Endothelial cell of umbilical vein (primary cell): ENCODE results near the gene LRRC52. TPM values are rescaled to one million over a fixed set of nuclear protein-coding genes. Genes with fewer than 3 reads are reported as not detected.

Experiments
- BruUV-seq: library from RNA; stranded (reverse); fragments of 400-500 nt; replicated peaks from 2 replicates; lab custom pipeline; 2021; lab: Mats Ljungman, UMichigan
- CTCF ChIA-PET: fragments of 300-600, 350-600 bp; sonication (Branson Sonifier 250); formaldehyde crosslinking; loops from one replicate; lab custom pipeline; 2021; ENCODE audit warnings: antibody characterized with exemption, inconsistent platforms; lab: Charles Lee
- POLR2A ChIA-PET: fragments of 300-600, 350-600 bp; sonication (Branson Sonifier 250); formaldehyde crosslinking; loops from one replicate; lab custom pipeline; 2021; ENCODE audit warnings: antibody characterized with exemption, inconsistent platforms; lab: Charles Lee
- DNase-seq: peaks from one replicate; pipeline ENCODE4 v3.0.0-alpha.2; 2011; ENCODE audit warnings: low read depth, low spot score
- FAIRE-seq: peaks from 2 replicates; lab custom pipeline; 2011; peaks lifted over from hg19 to GRCh38; lab: Jason Lieb, UNC
- H2AFZ ChIP-seq: 2 replicates; pipeline ENCODE4 v1.6.0; 2012; ENCODE audit warnings: low read depth, low read length, control low read depth, inconsistent platforms
- H3K27ac ChIP-seq: 2 replicates; pipeline ENCODE4 v1.5.1; 2011; ENCODE audit warnings: low read depth, mild to moderate bottlenecking, control low read depth, low read length, moderate library complexity; ENCODE audit not compliant: insufficient read depth
- H3K27me3 ChIP-seq, 2 experiments: 2 replicates each; pipeline versions ENCODE4 v1.6.0 to v1.6.1; 2011; ENCODE audit warnings: low read length in 2 of 2, mixed read lengths in 1 of 2; ENCODE audit not compliant: control insufficient read depth in 2 of 2, insufficient read depth in 2 of 2
- H3K36me3 ChIP-seq, 2 experiments: 2 replicates in 1 of 2; 3 replicates in 1 of 2; pipeline ENCODE4 v1.5.1; 2011; ENCODE audit warnings: low read length in 2 of 2, mild to moderate bottlenecking in 1 of 2, moderate library complexity in 1 of 2; ENCODE audit not compliant: control insufficient read depth in 2 of 2, insufficient read depth in 2 of 2; ENCODE audit errors: extremely low read depth in 1 of 2
- H3K4me1 ChIP-seq: 3 replicates; pipeline ENCODE4 v1.5.1; 2011; ENCODE audit warnings: mild to moderate bottlenecking, low read length; ENCODE audit not compliant: control insufficient read depth, insufficient read depth; ENCODE audit errors: extremely low read depth
- H3K4me2 ChIP-seq: 2 replicates; pipeline ENCODE4 v1.6.1; 2011; ENCODE audit warnings: low read length, control low read depth, mixed read lengths; ENCODE audit not compliant: insufficient read depth
- H3K4me3 ChIP-seq, 3 experiments: fragments of 200-600 bp in 1 of 3; sonication (generic), shearing (Covaris generic) in 1 of 3; replicated peaks in 1 of 3; 2 replicates each; pipeline ENCODE4 v1.5.1; 2011 to 2016; ENCODE audit warnings: control low read depth in 3 of 3, low read length in 3 of 3, mild to moderate bottlenecking in 2 of 3, inconsistent platforms in 1 of 3, low read depth in 1 of 3, moderate library complexity in 1 of 3; ENCODE audit not compliant: insufficient read depth in 1 of 3
- H3K79me2 ChIP-seq: 2 replicates; pipeline ENCODE4 v1.6.0; 2012; ENCODE audit warnings: low read length, inconsistent platforms; ENCODE audit not compliant: control insufficient read depth, insufficient read depth
- H3K9ac ChIP-seq: replicated peaks from 2 replicates; pipeline ENCODE3; 2011; ENCODE audit warnings: low read length, control low read depth; ENCODE audit not compliant: insufficient read depth; ENCODE audit errors: extremely low read depth
- H3K9me1 ChIP-seq: replicated peaks from 3 replicates; pipeline ENCODE4 v1.6.0; 2011; ENCODE audit warnings: mild to moderate bottlenecking, low read length; ENCODE audit not compliant: control insufficient read depth, insufficient read depth; ENCODE audit errors: extremely low read depth
- H3K9me3 ChIP-seq: replicated peaks from 2 replicates; pipeline ENCODE4 v1.5.1; 2012; ENCODE audit warnings: low read length, inconsistent platforms; ENCODE audit not compliant: control insufficient read depth, insufficient read depth
- H4K20me1 ChIP-seq: replicated peaks from 2 replicates; pipeline ENCODE3; 2011; ENCODE audit warnings: mild to moderate bottlenecking, low read length; ENCODE audit not compliant: control insufficient read depth, insufficient read depth; ENCODE audit errors: extremely low read depth
- CTCF ChIP-seq, 2 donors: IDR thresholded peaks; 1 replicate in 1 of 2; 2 replicates in 1 of 2; pipeline ENCODE4 v1.5.1; 2011; ENCODE audit warnings: low read length in 2 of 2, mild to moderate bottlenecking in 2 of 2, moderate library complexity in 2 of 2, control low read depth in 1 of 2, inconsistent platforms in 1 of 2, low read depth in 1 of 2; ENCODE audit not compliant: insufficient read depth in 1 of 2; ENCODE audit errors: extremely low read depth in 1 of 2
- EZH2 ChIP-seq: IDR thresholded peaks from 2 replicates; pipeline ENCODE4 v1.6.1; 2012; ENCODE audit warnings: borderline replicate concordance, low read depth, mild to moderate bottlenecking, moderate library complexity, low read length, inconsistent platforms; ENCODE audit not compliant: severe bottlenecking
- FOS ChIP-seq: IDR thresholded peaks from 2 replicates; pipeline ENCODE4 v1.6.1; 2011; ENCODE audit warnings: mild to moderate bottlenecking, low read length, moderate library complexity, borderline replicate concordance; ENCODE audit not compliant: insufficient read depth
- GATA2 ChIP-seq: IDR thresholded peaks from 2 replicates; pipeline ENCODE4 v1.7.0; 2011; ENCODE audit warnings: low read depth, mild to moderate bottlenecking, moderate library complexity, mixed read lengths, low read length; ENCODE audit not compliant: insufficient read length, insufficient read depth
- JUN ChIP-seq: IDR thresholded peaks from 2 replicates; pipeline ENCODE4 v1.6.1; 2011; ENCODE audit warnings: borderline replicate concordance, low read depth; ENCODE audit not compliant: insufficient read length, insufficient read depth
- MAX ChIP-seq: IDR thresholded peaks from 2 replicates; pipeline ENCODE4 v1.6.1; 2011; ENCODE audit not compliant: insufficient read depth, insufficient read length
- MYC ChIP-seq: IDR thresholded peaks from one replicate; pipeline ENCODE4 v1.6.1; 2011; ENCODE audit warnings: mild to moderate bottlenecking, low read depth, low read length
- POLR2A ChIP-seq: IDR thresholded peaks from 2 replicates; pipeline ENCODE4 v1.6.1; 2012; ENCODE audit warnings: low read depth, mild to moderate bottlenecking, control low read depth, low read length
- POLR2AphosphoS5 ChIP-seq: IDR thresholded peaks from 2 replicates; pipeline ENCODE4 v1.6.1; 2012; ENCODE audit warnings: low read depth, mild to moderate bottlenecking, control low read depth, low read length, moderate library complexity; ENCODE audit not compliant: insufficient read depth
- dilution Hi-C: fragments of 300-500 bp; cut with MboI; formaldehyde crosslinking; loops from one replicate; pipeline ENCODE4 v1.15.0; 2019; ENCODE audit warnings: low sequenced_read_pairs; ENCODE audit not compliant: extremely low pct_ligation_motif_present
- intact Hi-C: fragments of 100-400 bp; cut with micrococcal nuclease; formaldehyde crosslinking; loops from one replicate; pipeline ENCODE4 v1.10.0; 2022
- polyA plus RNA-seq, 4 experiments: library from polyadenylated mRNA; depleted of rRNA in 3 of 4; stranded (reverse) in 3 of 4; unstranded in 1 of 4; fragments of >200 nt; gene quantifications; 2 replicates each; pipeline versions ENCODE4 v1.2.1 to v1.2.3, GENCODE V29; 2011 to 2012; ENCODE audit warnings: missing spikeins in 1 of 4
- total RNA-seq: library from RNA; stranded (reverse); gene quantifications from 2 replicates; pipeline ENCODE4 v1.2.3, GENCODE V29; 2021

The LRRC52 gene
- total and polyA plus RNA-seq, 2 donors (not counting 3 experiments of a cell fraction or from before 2014, with no cell fraction given) = not detected

GRCh38 chr1:165575468-165576099 is 31.8 kb downstream of the LRRC52 start:
- H3K79me2 ChIP-seq = no peaks in the 10 kb centered on the region
- H3K27me3 ChIP-seq = peaks cover 0 to 2% of the 10 kb centered on the region in 2 experiments
- POLR2A ChIA-PET = no interaction called here

DNA sequence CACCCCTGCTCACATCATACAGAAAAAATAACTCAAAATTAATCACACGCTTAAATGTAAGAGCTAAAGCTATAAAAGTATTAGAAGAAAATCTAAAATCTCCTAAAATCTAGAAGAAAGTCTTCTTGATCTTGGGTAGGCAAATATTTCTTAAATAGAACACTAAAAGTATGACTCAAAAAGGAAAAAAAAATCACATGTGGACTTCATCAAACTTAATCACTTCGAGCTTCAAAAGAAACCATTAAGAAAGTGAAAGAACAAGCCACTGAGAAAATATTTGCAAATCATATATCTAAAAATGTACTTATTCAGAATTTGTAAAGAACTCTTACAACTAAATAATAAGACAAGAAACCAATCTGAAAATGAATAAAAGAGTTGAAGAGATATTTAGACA is 32.7 kb downstream of the LRRC52 start:
- Histone ChIP-seq H3K9me3 (no peaks in the 10 kb centered on the region), H3K27me3 (peaks cover 0 to 2% of the 10 kb centered on the region in 2 experiments), H3K27ac (no peak overlapping the region), H3K4me3 (no peak overlapping the region), H3K4me2 (no peak overlapping the region), H3K9ac (no peak overlapping the region), H3K79me2 (no peaks in the 10 kb centered on the region), H3K9me1 (no peaks in the 10 kb centered on the region), H4K20me1 (no peaks in the 10 kb centered on the region), H3K4me1 (no peaks in the 10 kb centered on the region), H2AFZ (no peak overlapping the region), H3K36me3 (no peaks in the 10 kb centered on the region)
- BruUV-seq = no TSS peak
- intact Hi-C loops (no loop called here), dilution Hi-C loops (no loop called here)
- POLR2A ChIA-PET = no interaction called here
- DNase-seq (no peak), FAIRE-seq (no peak)
- TF ChIP-seq POLR2A (no peak), CTCF (IDR thresholded peaks at IDR 0.05; ENCODE audit: extremely low read depth in 1 of 2, insufficient read depth in 1 of 2, low read depth in 1 of 2, low read length in 2 of 2) (no peak), FOS (no peak), MYC (no peak), GATA2 (no peak), EZH2 (no peak), POLR2AphosphoS5 (no peak), JUN (no peak), MAX (no peak)
- CTCF ChIA-PET = interaction anchor here (0.7 kb wide), 1 partner anchor 447 kb away, joined by 3 read pairs; no protein-coding TSS in a partner anchor

More at GRCh38 chr1:165575468-165576099, 31.8 kb downstream of the LRRC52 start:
- dilution Hi-C loops = no loop called here
- intact Hi-C loops = no loop called here
- FAIRE-seq (no peak), DNase-seq (no peak)
- TF ChIP-seq GATA2 (no peak), EZH2 (no peak)
- Histone ChIP-seq H3K36me3 (no peaks in the 10 kb centered on the region), H3K9me3 (no peaks in the 10 kb centered on the region), H3K4me3 (no peak overlapping the region), H3K27ac (no peak overlapping the region), H3K9ac (no peak overlapping the region), H3K4me2 (no peak overlapping the region), H3K9me1 (no peaks in the 10 kb centered on the region), H2AFZ (no peak overlapping the region), H4K20me1 (no peaks in the 10 kb centered on the region), H3K4me1 (no peaks in the 10 kb centered on the region)
- BruUV-seq = no TSS peak
- CTCF ChIA-PET = interaction anchor here (0.7 to 1.8 kb wide), 7 partner anchors 17 to 446 kb away, joined by 3 to 8 read pairs (median 3); no protein-coding TSS in a partner anchor
